Mucosa of descending colon (tissue), 3 donors: ENCODE data around the gene PHF2. TPM values are rescaled to one million over a fixed set of nuclear protein-coding genes. Genes with fewer than 3 reads are reported as not detected.

Source experiments
- ATAC-seq: fragments of 200-7000 bp; cut with Tn5 transposase; one replicate; pipeline ENCODE4 v1.9.1; 2020; ENCODE audit warnings: mild to moderate bottlenecking, moderate library complexity
- DNase-seq, 3 donors: peaks; one replicate each; pipeline ENCODE4 v3.0.0-alpha.2; 2020
- H3K36me3 ChIP-seq: fragments of 200-600 bp; one replicate; pipeline ENCODE4 v1.8.0; 2021; ENCODE audit warnings: low read depth, mild to moderate bottlenecking
- H3K4me1 ChIP-seq: fragments of 200-600 bp; one replicate; pipeline ENCODE4 v1.8.0; 2021; ENCODE audit warnings: low read depth, mild to moderate bottlenecking
- H3K4me3 ChIP-seq: fragments of 200-600 bp; one replicate; pipeline ENCODE4 v1.8.0; 2021; ENCODE audit warnings: mild to moderate bottlenecking
- H3K9me3 ChIP-seq: fragments of 200-600 bp; one replicate; pipeline ENCODE4 v1.8.0; 2021; ENCODE audit warnings: mild to moderate bottlenecking
- intact Hi-C, 2 donors: fragments of 100-400 bp; cut with DNase I in 1 of 2; cut with micrococcal nuclease in 1 of 2; formaldehyde crosslinking; loops; one replicate each; pipeline versions ENCODE4 v1.11.0 to v1.11.1; 2022; cut with DNase I, micrococcal nuclease
- total RNA-seq, 3 donors: library from RNA; stranded (reverse); fragmentation: NEBNext Ultra II Directional in 2 of 3; extraction: Animal tissue kit (Norgen Biotek cat#: 25700) in 2 of 3; gene quantifications; one replicate each; pipeline versions ENCODE4 v1.2.1 to v1.2.4, GENCODE V29; 2021 to 2023
- TF ChIP-seq, protein P1 (sequence below): fragments of 200-600 bp; IDR thresholded peaks from one replicate; pipeline ENCODE4 v1.8.0; 2022; ENCODE audit warnings: antibody characterized with exemption, mild to moderate bottlenecking
- donor health status: DM: no; HTN: no; CAD: no; lungs with moderate emphysema.
- donor health status: DM: no; HTN: no; CAD: no.
- donor health status: DM: no; HTN: yes; CAD: no.

Gene PHF2
- total RNA-seq, 3 donors from 2014 or later: 19.1 to 42.9 (median 21.7) TPM

DNA sequence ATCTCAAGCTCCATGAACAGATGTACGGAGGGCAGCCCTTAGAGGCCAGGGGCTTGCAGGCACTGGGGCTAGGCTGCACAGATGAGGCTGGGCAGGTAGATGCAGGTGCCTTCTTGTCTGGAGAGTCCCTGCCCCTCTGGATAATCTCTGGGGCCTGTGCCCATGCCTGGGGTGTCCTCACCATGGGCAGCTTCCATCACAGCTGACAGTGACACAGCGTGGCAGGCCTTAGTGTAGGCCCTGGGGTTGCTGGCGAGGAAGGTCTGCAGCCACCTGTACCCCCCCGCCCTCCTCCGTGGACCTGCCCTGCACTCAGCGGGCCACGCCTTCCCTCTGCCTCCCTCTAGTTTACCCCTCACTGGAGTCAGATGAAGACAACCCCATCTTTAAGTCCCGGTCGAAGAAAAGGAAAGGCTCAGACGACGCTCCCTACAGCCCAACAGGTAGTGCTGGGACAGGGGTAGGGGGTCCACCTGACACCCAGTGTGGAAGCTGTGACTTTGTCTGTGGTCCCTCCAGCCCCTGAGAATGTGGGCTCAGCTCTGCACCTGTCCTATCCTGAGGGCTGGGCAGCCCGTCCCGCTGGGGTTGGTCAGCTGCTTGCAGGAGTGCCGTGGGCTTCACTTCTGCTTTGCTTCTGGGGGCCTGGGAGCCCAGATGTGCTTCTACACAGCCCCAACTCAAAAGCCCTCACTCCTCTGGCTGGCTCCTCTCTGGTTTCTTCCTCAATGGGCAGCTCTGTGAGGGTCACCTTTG lies 98.4 kb downstream of the PHF2 start:
- intact Hi-C loops: no loop called here
- peak in 2 of 3 donors; percentile 17 to 25 for DNase-seq
- no peak for ATAC-seq
- Histone ChIP-seq H3K9me3 (no peaks in the 10 kb centered on the region), H3K4me3 (no peak overlapping the region), H3K4me1 (no peaks in the 10 kb centered on the region), H3K36me3 (no peaks in the 10 kb centered on the region)
- TF ChIP-seq, protein P1, sequence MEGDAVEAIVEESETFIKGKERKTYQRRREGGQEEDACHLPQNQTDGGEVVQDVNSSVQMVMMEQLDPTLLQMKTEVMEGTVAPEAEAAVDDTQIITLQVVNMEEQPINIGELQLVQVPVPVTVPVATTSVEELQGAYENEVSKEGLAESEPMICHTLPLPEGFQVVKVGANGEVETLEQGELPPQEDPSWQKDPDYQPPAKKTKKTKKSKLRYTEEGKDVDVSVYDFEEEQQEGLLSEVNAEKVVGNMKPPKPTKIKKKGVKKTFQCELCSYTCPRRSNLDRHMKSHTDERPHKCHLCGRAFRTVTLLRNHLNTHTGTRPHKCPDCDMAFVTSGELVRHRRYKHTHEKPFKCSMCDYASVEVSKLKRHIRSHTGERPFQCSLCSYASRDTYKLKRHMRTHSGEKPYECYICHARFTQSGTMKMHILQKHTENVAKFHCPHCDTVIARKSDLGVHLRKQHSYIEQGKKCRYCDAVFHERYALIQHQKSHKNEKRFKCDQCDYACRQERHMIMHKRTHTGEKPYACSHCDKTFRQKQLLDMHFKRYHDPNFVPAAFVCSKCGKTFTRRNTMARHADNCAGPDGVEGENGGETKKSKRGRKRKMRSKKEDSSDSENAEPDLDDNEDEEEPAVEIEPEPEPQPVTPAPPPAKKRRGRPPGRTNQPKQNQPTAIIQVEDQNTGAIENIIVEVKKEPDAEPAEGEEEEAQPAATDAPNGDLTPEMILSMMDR: no peak

DNA sequence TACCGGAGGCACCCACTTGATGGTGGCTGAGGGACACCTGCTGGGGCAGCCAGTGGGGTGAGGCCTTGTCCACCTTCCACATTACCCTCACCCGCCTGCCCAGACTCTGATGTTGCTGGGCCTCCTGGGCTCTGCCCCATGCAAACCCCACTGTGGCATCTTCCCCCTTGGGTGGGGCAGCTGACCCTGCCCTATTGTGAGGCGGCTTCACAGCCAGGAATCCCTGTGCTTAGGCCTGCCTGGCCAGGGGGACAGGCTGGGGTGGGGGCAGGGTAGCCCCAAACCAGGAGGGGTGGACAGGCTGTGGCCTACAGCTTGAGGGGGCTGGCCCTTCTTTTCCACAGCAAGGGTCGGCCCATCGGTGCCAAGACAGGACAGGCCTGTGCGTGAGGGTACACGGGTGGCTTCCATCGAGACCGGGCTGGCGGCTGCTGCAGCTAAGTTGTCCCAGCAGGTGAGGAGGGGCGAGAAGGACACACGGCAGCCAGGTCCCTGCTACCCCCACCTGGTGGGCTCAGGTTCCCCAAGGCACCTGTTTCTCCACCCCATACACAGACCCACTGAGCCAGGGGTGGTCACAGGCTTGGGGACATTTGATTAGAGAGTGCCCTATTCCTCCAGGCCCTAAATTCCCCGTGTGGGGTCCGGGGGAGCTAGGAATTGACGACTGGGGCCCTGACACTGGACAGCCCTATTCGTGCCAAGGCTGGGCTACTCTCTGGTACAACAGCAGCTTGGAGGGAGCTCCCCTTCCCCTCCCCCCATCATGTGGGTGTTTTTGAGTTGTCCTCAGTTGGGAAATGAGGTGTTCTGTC lies 99.2 kb downstream of the PHF2 start:
- Histone ChIP-seq H3K4me1 (no peaks in the 10 kb centered on the region), H3K36me3 (no peaks in the 10 kb centered on the region), H3K4me3 (no peak overlapping the region), H3K9me3 (no peaks in the 10 kb centered on the region)
- TF ChIP-seq, protein P1: no peak
- intact Hi-C loops: no loop called here
- DNase-seq (peak in 2 of 3 donors; percentile 13 to 38), ATAC-seq (no peak)

- H3K4me1 ChIP-seq: no peaks in the 10 kb centered on the region
- no peak overlapping the region for H3K4me3 ChIP-seq
- DNase-seq (peak in 1 of 3 donors; percentile 49), ATAC-seq (no peak)
- TF ChIP-seq, protein P1: no peak
- intact Hi-C loops: no loop called here
- H3K36me3 ChIP-seq: no peaks in the 10 kb centered on the region
- H3K9me3 ChIP-seq: no peaks in the 10 kb centered on the region
These were observed 100.1 kb downstream of the PHF2 start for GRCh38 chr9:93676310-93677047.

DNA sequence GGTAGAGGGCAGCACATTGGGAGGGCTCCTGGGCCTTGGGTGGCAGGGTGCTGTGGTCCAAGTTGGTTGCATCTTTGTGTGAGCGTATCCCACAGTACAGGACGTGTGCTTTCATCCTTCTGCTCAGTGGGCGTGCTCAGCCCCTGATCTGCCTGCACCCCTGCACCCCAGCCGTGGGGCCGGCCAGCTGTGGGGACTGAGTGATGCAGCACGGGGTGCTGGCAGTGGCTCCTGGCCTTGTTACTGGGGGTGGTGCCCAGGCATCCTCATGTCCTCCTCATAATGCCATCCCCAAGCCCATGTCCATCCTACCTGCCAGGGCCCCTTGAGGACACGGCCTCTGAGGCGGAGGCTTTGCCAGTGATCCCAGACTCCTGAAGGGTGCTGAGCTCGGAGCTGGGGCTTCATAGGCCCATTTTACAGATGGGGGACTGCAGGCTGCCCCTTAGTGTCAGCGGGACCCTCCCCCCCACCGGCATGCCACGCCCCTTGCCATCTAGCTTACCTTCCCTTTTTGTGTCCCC lies 100.7 kb downstream of the PHF2 start:
- Histone ChIP-seq H3K36me3 (no peaks in the 10 kb centered on the region), H3K4me1 (no peaks in the 10 kb centered on the region), H3K4me3 (no peak overlapping the region), H3K9me3 (no peaks in the 10 kb centered on the region)
- DNase-seq: peak in 2 of 3 donors; percentile 17 to 38
- ATAC-seq: no peak
- TF ChIP-seq, protein P1: no peak
- intact Hi-C loops: no loop called here

GRCh38 chr9:93677641-93678136 lies 101.3 kb downstream of the PHF2 start:
- Histone ChIP-seq H3K4me1 (no peaks in the 10 kb centered on the region), H3K36me3 (no peaks in the 10 kb centered on the region), H3K4me3 (no peak overlapping the region), H3K9me3 (no peaks in the 10 kb centered on the region)
- DNase-seq (peak in 2 of 3 donors; percentile 14 to 36), ATAC-seq (no peak)
- intact Hi-C loops: no loop called here
- TF ChIP-seq, protein P1: no peak
